Esophagus (tissue), 2 donors: ENCODE data around the gene UVSSA. TPM values are rescaled to one million over a fixed set of nuclear protein-coding genes. Genes with fewer than 3 reads are reported as not detected.

Experiments used
- H3K27ac ChIP-seq, 2 donors: one replicate each; pipeline ENCODE4 v1.5.1; 2013; ENCODE audit warnings: low read depth in 2 of 2, mild to moderate bottlenecking in 2 of 2, inconsistent platforms in 1 of 2, low read length in 1 of 2, moderate library complexity in 1 of 2
- H3K27me3 ChIP-seq, 2 donors: one replicate each; pipeline ENCODE4 v1.6.1; 2013; ENCODE audit warnings: low read length in 2 of 2, control low read depth in 1 of 2, mild to moderate bottlenecking in 1 of 2; ENCODE audit not compliant: insufficient read depth in 2 of 2, control insufficient read depth in 1 of 2
- H3K36me3 ChIP-seq, 2 donors: one replicate each; pipeline ENCODE4 v1.6.1; 2013; ENCODE audit warnings: low read length in 1 of 2; ENCODE audit not compliant: control insufficient read depth in 2 of 2, insufficient read depth in 2 of 2
- H3K4me1 ChIP-seq, 2 donors: one replicate each; pipeline ENCODE4 v1.6.1; 2013; ENCODE audit warnings: low read length in 1 of 2; ENCODE audit not compliant: control insufficient read depth in 2 of 2, insufficient read depth in 2 of 2
- H3K4me3 ChIP-seq, 2 donors: one replicate each; pipeline ENCODE4 v1.5.1; 2013; ENCODE audit warnings: low read length in 2 of 2, mild to moderate bottlenecking in 2 of 2, low read depth in 1 of 2, moderate library complexity in 1 of 2
- H3K9me3 ChIP-seq, 2 donors: one replicate each; pipeline ENCODE4 v1.6.1; 2013; ENCODE audit warnings: mild to moderate bottlenecking in 2 of 2, low read depth in 1 of 2, low read length in 1 of 2, moderate library complexity in 1 of 2; ENCODE audit not compliant: control insufficient read depth in 2 of 2, insufficient read depth in 1 of 2
- WGBS, 2 donors: extraction: QIAGEN DNeasy Blood & Tissue Kit; methylation state at CpG; one replicate each; pipeline ENCODE4 v1.1.7; 2013; 5-methylcytosine and 5-hydroxymethylcytosine counted together
- polyA plus RNA-seq, 2 donors: library from polyadenylated mRNA; stranded (reverse); fragments of 200-250 nt; gene quantifications; one replicate each; pipeline ENCODE4 v1.2.3, GENCODE V29; 2013
- donor health status: healthy with polysubstance abuse.
- donor health status: Bipolar disorder and iron deficiency.

The UVSSA gene
- polyA plus RNA-seq, 2 donors = 4.8 to 13.0 TPM

GRCh38 chr4:1345903-1346780, 866 bp upstream of the UVSSA start:
- Histone ChIP-seq H3K36me3 (peaks cover 0 to 16% of the 10 kb centered on the region in 2 donors), H3K9me3 (no peaks in the 10 kb centered on the region), H3K27ac (peak overlapping the region; percentile 93 to 100), H3K27me3 (no peaks in the 10 kb centered on the region), H3K4me3 (peak overlapping the region; percentile 80 to 83), H3K4me1 (peaks cover 2 to 5% of the 10 kb centered on the region in 2 donors)
- WGBS, 2 donors = 0 to 1% methylated on average over 63 to 76 of the region's 76 CpGs

DNA sequence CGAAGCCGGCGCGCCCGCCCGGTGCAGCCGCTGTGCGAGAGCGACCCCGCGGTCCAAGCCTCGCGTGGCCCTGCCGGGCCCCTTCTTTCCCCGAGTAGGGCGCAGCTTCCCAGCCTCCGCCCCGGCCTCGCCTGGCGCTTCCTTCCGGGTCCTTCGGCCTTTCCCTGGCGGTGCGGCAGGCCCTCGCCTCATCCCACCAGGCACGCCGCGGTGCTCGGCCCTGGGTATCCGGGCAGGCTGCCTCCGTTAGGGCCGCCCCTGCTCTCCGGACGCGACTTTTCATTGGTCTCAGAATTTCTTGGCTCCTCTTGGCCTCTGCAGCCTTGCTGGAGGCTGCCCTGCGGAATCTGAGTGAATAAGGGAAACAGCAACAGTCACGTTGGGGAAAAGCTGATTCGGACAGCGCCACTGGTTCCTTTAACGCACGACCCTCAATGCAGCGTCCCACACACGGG, 429 bp downstream of the UVSSA start:
- H3K27me3 ChIP-seq = no peaks in the 10 kb centered on the region
- no peaks in the 10 kb centered on the region for H3K9me3 ChIP-seq
- 0% methylated on average over 27 to 43 of the region's 43 CpGs for WGBS, 2 donors
- H3K27ac ChIP-seq = peak overlapping the region; percentile 97 to 100
- H3K36me3 ChIP-seq = peaks cover 0 to 13% of the 10 kb centered on the region in 2 donors
- H3K4me3 ChIP-seq = peak overlapping the region; percentile 69 to 90
- H3K4me1 ChIP-seq = peaks cover 2 to 5% of the 10 kb centered on the region in 2 donors

DNA sequence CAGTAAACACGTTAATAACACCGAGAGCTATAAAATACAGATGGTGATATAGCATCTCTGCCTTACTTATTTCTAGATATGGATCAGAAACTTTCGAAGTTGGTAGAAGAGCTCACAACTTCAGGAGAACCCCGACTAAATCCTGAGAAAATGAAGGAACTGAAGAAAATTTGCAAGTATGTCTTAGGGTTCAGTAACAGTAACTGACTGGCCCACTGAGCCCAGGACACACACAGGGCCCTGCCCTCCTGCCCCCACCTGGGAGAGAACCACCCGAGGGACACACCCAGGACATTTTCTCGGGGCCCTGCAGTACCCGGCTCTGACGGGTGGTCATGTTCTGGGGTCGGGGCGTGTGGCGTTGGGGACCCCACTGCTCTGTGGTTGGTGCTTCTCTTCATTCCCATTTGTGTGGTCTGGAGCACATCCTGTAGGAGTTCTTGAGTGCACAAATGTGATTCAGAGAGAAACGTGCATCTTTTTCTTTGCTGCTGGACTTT, 1.1 kb downstream of the UVSSA start:
- Histone ChIP-seq H3K36me3 (peaks cover 0 to 17% of the 10 kb centered on the region in 2 donors), H3K9me3 (no peaks in the 10 kb centered on the region), H3K27ac (peak overlapping the region; percentile 97 to 100), H3K4me1 (peaks cover 2 to 5% of the 10 kb centered on the region in 2 donors), H3K4me3 (peak overlapping the region in 1 of 2 donors; percentile 90), H3K27me3 (no peaks in the 10 kb centered on the region)
- 61 to 64% methylated on average over 12 of the region's 12 CpGs for WGBS, 2 donors

DNA sequence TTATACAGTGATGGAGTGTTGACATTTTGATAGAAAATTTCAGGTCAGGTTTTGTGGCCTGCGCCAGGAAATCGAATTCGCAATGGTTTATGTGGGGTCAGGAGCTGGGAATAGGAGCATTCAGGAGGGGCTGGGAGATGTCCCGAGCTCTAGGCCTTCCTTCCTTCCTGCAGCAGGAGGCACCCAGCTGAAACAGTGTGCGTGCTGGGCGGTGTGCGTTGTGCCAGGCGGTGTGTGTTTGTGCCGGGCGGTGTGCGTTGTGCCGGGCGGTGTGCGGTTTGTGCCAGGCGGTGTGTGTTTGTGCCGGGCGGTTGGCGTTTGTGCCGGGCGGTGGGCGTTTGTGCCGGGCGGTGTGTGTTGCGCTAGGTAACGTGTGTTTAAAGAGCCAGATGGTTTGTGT, 1.7 kb downstream of the UVSSA start:
- Histone ChIP-seq H3K4me3 (no peak overlapping the region), H3K27ac (no peak overlapping the region), H3K36me3 (peaks cover 0 to 23% of the 10 kb centered on the region in 2 donors), H3K4me1 (peaks cover 2 to 5% of the 10 kb centered on the region in 2 donors), H3K27me3 (no peaks in the 10 kb centered on the region), H3K9me3 (no peaks in the 10 kb centered on the region)
- WGBS, 2 donors = 88 to 92% methylated on average over 21 to 25 of the region's 25 CpGs

DNA sequence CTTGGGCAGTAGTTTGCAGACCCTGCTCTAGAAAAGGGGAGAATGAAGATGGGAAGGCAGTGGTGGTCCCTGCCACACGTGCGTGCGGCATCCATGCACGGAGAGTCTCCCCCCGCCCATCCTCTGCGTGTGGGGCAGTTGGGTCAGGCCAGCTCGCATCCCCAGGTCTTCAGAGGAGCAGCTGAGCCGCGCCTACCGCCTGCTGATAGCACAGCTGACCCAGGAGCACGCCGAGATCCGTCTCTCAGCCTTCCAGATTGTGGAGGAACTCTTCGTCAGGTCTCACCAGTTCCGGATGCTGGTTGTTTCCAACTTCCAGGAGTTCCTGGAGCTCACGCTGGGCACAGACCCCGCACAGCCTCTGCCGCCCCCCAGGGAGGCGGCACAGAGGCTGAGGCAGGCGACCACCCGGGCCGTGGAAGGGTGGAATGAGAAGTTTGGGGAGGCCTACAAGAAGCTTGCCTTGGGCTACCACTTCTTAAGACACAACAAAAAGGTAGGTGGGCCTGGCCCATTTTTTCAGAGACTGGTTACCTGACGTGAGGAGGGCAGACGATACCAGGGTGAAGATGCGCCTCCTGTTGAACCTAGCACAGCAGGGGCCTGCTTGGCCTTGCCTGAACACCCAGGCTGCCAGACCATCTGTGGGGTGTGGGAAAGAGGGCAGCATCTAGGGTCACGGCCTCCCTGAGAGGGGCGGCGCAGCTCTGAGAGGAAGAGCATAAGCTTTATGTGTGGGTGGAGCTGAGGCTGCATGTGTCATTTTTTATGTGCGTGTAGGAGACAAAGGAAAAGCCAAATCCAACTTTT, 2.6 kb downstream of the UVSSA start:
- Histone ChIP-seq H3K4me3 (no peak overlapping the region), H3K27me3 (no peaks in the 10 kb centered on the region), H3K27ac (no peak overlapping the region), H3K4me1 (peaks cover 2 to 5% of the 10 kb centered on the region in 2 donors), H3K36me3 (peaks cover 0 to 27% of the 10 kb centered on the region in 2 donors), H3K9me3 (no peaks in the 10 kb centered on the region)
- WGBS, 2 donors = 89 to 90% methylated on average over 29 of the region's 29 CpGs

DNA sequence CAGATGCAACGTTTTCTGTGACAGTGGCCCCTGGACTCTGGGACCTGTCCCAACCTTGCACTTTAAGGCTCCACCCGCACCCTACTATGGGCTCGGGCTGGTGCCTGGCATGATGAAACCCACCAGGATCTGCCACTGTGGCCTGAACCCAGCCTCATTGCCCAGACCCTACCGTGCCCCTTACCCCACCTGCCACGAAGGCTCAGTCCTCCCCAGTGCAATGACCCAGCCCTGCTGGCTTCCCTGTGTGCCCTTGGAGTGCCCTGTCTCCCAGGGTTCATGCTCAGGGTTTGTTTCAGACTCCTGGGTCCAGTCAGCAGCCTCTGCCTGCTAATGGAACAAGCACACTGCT, 3.1 kb downstream of the UVSSA start:
- no peak overlapping the region for H3K4me3 ChIP-seq
- H3K4me1 ChIP-seq = peaks cover 2 to 5% of the 10 kb centered on the region in 2 donors
- 86 to 89% methylated on average over 5 of the region's 5 CpGs for WGBS, 2 donors
- peaks cover 5 to 33% of the 10 kb centered on the region in 2 donors for H3K36me3 ChIP-seq
- no peaks in the 10 kb centered on the region for H3K9me3 ChIP-seq
- H3K27me3 ChIP-seq = no peaks in the 10 kb centered on the region
- H3K27ac ChIP-seq = no peak overlapping the region

- 33 to 34% methylated on average over 24 of the region's 24 CpGs for WGBS, 2 donors
- Histone ChIP-seq H3K4me1 (peaks cover 0 to 2% of the 10 kb centered on the region in 2 donors), H3K27ac (no peak overlapping the region), H3K9me3 (no peaks in the 10 kb centered on the region), H3K27me3 (no peaks in the 10 kb centered on the region), H3K36me3 (peaks cover 7 to 46% of the 10 kb centered on the region in 2 donors), H3K4me3 (no peak overlapping the region)
These were observed 5.0 kb downstream of the UVSSA start for GRCh38 chr4:1351854-1352566.

DNA sequence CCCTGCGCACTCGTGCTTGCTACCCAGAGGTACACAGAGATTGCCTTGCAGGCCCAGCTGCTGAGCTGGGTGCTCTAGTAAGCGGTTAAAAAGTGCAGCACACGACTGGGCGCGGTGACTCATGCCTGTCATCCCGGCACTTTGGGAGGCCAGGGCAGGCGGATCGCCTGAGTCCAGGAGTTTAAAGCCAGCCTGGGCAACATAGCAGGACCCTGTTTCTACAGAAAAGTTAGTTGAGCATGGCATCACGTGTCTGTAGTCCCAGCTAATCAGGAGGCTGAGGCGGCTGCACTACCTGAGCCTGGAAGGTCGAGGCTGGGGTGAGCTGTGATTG, 5.5 kb downstream of the UVSSA start:
- Histone ChIP-seq H3K4me3 (no peak overlapping the region), H3K4me1 (peaks cover 0 to 2% of the 10 kb centered on the region in 2 donors), H3K9me3 (no peaks in the 10 kb centered on the region), H3K36me3 (peaks cover 7 to 49% of the 10 kb centered on the region in 2 donors), H3K27ac (no peak overlapping the region), H3K27me3 (no peaks in the 10 kb centered on the region)
- WGBS, 2 donors = 87 to 93% methylated on average over 12 of the region's 12 CpGs
